Activated naive CD4-positive, alpha-beta T cell treated with anti-CD3 and anti-CD28 coated beads, Interleukin-2, amount 50 U/mL, for 24 hours (primary cell): ENCODE measurements around the gene SRPRB.

ENCODE experiments used
- H3K27ac Mint-ChIP-seq: one replicate; pipeline ENCODE4 v1.8.0; 2021; ENCODE audit warnings: mild to moderate bottlenecking, mixed read lengths
- H3K27me3 Mint-ChIP-seq: one replicate; pipeline ENCODE4 v1.8.0; 2021; ENCODE audit warnings: mixed read lengths
- H3K36me3 Mint-ChIP-seq: one replicate; pipeline ENCODE4 v1.8.0; 2021; ENCODE audit warnings: mixed read lengths
- H3K4me1 Mint-ChIP-seq: one replicate; pipeline ENCODE4 v1.8.0; 2021; ENCODE audit warnings: mixed read lengths
- H3K4me3 Mint-ChIP-seq: one replicate; pipeline ENCODE4 v1.8.0; 2021; ENCODE audit warnings: mild to moderate bottlenecking, mixed read lengths
- H3K9me3 Mint-ChIP-seq: one replicate; pipeline ENCODE4 v1.8.0; 2021; ENCODE audit warnings: mixed read lengths

SRPRB gene

DNA sequence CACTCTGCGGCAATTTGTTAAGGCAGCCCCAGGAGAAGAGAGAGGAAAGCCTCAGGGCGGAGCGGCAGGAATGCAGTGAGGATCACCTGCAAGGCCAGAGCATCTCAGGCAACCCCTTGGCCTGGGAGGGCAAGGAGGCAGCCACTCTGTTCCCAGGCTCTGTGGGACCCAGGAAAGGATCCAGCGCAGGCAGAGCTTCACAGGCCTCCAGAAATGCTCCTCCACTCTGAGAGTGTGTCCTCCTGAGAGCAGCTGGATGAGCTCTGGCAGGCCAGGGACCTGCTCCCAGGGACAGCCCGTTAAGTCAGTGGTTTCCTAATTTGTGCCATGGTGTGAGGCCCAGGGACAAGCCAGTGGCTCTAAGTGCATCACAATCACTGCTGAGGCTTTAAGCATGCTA lies 54.9 kb downstream of the SRPRB start:
- Mint-ChIP-seq H3K36me3 (no peaks in the 10 kb centered on the region), H3K27me3 (no peaks in the 10 kb centered on the region), H3K4me1 (no peaks in the 10 kb centered on the region), H3K27ac (no peak overlapping the region), H3K4me3 (no peak overlapping the region), H3K9me3 (no peaks in the 10 kb centered on the region)

DNA sequence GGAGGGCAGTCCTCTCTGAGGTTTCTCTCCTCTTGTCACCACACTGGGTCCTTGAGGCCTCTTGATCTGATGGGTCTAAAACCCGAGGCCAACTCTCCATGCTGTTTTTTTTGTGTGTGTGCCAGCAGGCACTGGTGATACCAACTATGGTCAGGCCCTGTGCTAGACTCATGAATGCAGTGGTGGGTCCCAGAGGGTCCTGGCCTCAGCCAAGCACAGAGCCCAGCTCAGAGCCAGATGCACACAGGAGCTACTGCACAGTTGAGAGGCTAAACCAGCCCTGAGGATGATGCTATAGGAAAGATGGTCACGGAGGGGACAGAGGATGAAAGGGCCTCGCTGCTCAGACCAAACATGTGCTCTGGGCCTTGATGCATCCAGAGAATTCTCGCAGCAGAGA lies 56.5 kb downstream of the SRPRB start:
- Mint-ChIP-seq H3K27ac (no peak overlapping the region), H3K9me3 (no peaks in the 10 kb centered on the region), H3K36me3 (no peaks in the 10 kb centered on the region)

DNA sequence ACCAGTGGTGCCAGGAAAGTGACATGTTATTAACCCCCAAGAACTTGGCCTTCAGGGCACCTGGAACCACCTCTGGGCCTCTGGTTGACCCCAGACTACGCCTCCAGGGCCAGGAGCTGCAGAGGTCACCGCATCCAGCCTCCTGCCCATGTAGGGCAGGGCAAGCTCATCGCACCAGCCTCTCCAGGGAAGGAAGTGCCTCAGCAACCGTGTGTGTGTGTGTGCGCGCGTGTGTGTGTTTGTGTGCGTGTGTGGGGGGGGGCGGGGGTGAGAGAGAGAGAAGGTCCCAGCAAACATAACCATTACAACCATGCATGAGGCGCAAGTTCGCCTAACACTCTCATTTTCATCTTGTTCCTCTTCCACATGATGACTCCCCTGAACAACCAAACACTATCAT lies 58.3 kb downstream of the SRPRB start:
- no peak overlapping the region for H3K27ac Mint-ChIP-seq
- H3K4me3 Mint-ChIP-seq, result no peak overlapping the region
- H3K27me3 Mint-ChIP-seq, result peaks cover 4% of the 10 kb centered on the region
- H3K4me1 Mint-ChIP-seq, result no peaks in the 10 kb centered on the region
- no peaks in the 10 kb centered on the region for H3K36me3 Mint-ChIP-seq
- no peaks in the 10 kb centered on the region for H3K9me3 Mint-ChIP-seq

More for the DNA sequence above, 56.5 kb downstream of the SRPRB start:
- H3K4me1 Mint-ChIP-seq, result no peaks in the 10 kb centered on the region
- H3K4me3 Mint-ChIP-seq, result no peak overlapping the region
- no peaks in the 10 kb centered on the region for H3K27me3 Mint-ChIP-seq

DNA sequence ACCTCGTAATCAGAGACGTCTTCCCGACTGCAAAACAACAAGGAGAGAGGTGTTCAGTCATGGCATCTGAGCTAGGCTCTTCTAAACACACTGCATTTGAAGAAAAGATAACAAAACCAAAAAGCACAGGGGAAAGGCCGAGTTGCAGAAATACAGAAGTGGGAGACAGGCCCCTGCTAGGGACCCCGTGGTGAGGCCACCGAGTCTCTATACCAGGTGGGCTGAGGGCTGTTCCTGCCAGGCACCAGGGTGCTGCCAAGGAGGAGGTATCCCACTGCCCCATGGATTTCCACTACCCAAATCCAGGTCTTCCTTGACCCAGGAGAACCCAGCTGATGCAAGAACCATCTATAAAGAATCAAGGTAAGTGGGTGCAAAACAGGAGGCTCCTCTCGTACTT lies 59.0 kb downstream of the SRPRB start:
- H3K27me3 Mint-ChIP-seq, result peaks cover 4% of the 10 kb centered on the region
- no peaks in the 10 kb centered on the region for H3K4me1 Mint-ChIP-seq
- no peaks in the 10 kb centered on the region for H3K9me3 Mint-ChIP-seq
- H3K4me3 Mint-ChIP-seq, result no peak overlapping the region
- H3K36me3 Mint-ChIP-seq, result no peaks in the 10 kb centered on the region
- no peak overlapping the region for H3K27ac Mint-ChIP-seq

DNA sequence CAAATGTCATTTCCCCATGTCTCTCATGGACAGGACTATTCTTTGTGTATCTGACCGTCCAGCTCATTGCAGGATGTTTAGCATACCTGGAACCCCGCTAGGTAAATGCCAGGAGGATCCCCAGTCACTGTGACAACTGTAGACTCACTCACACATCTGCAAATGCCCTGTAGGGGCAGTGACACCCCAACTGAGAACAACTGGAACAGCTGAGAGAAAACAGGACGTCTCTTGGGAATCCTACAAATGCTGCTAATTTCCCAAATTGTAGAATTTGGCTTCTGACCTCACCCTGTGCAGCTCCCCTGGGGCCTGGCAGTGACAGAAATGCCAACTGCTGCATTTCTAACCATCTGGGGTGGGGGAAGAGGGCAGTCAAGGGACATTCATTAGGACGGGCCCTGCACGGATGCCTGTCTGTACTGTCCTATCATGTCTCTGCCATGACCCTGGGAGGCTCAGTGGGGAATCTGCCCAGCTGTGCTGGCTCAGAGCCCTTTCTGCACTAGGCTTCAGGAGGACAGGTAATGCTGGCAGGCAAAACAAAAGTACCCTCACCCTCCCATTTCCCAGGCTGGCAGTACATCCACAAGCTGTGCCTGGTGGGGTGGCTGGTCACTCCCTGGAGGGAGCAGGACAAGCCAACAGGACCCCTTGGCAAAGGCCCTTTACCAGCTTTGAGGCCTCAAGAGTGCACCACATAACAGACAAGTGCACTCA lies 59.7 kb downstream of the SRPRB start:
- Mint-ChIP-seq H3K27ac (no peak overlapping the region), H3K4me3 (no peak overlapping the region), H3K9me3 (no peaks in the 10 kb centered on the region), H3K36me3 (no peaks in the 10 kb centered on the region), H3K27me3 (peaks cover 4% of the 10 kb centered on the region), H3K4me1 (no peaks in the 10 kb centered on the region)

DNA sequence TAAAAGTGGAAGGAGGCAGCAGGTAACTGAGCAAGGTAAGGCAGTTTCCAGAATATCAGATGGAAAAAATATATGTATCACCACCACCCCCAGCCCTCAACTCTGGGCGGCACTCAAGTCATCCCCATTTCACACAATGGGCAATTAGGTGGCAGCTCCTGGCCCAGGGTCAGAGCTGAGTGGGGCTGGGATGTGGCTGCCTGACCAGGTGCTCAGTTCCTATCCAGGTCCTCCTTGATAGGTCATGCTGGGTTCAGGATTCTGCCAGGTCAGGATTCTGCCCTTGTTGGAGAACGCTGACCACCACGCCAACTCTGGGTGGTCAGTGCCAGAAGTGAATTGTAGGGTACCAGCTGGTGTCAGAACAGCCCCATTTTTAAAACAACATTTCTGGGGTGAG lies 60.5 kb downstream of the SRPRB start:
- Mint-ChIP-seq H3K27ac (no peak overlapping the region), H3K9me3 (no peaks in the 10 kb centered on the region), H3K36me3 (no peaks in the 10 kb centered on the region), H3K4me1 (no peaks in the 10 kb centered on the region), H3K4me3 (no peak overlapping the region), H3K27me3 (peaks cover 4% of the 10 kb centered on the region)

DNA sequence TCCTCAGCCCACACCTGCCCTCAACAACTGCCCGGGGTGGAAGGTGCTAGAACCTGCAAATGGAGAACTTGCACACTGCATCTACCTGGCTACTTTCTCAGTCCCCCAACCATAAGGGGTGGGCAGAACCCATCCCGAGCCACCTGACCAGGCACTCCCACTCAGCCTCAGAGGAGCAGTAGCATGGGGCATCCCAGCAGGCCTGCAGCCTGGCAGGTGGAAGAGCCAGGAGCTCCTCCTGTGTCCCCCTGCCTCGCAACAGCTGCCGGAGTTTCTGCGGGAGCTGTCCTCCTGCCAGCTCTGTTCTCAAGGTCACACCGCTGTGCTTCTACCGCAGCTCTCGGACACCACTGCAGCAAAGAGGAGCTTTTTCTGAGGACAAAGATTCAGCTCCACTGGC lies 62.6 kb downstream of the SRPRB start:
- Mint-ChIP-seq H3K4me1 (no peaks in the 10 kb centered on the region), H3K9me3 (no peaks in the 10 kb centered on the region), H3K27ac (no peak overlapping the region)

DNA sequence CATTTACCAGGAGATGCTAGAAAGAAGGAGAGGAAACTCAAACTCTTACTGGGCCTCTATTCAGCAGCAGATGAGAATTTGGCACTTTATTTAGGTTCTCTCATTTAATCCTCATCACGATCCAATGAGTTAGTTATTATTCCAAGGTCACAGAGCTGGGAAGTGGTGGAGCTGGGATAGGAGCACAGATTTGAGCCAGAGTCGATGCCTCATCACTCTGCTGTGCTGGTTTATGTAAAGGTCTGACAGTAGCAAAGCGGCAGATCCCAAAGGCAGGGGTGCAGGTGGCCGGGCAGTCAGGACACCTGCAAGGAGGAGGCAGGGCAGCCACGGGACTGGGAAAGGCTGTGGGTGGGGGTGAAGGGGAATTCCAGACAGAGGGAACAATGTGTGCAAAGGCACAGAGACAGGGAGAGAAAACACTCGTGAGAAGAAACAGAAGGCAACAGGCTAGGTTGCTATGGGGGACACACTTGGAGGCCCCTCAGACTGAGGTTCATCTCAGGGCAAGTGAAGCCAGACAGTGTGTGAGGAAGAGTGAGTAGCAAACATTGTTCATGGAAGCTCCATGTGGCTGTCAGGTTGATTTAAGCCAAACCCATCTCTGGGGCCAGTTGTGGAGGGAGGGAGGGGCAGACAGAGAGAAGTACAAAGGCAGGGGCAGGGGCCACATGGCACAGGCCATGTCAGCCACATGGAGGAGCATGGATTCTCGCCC lies 63.3 kb downstream of the SRPRB start:
- Mint-ChIP-seq H3K4me3 (no peak overlapping the region), H3K36me3 (no peaks in the 10 kb centered on the region), H3K4me1 (no peaks in the 10 kb centered on the region), H3K27ac (no peak overlapping the region), H3K9me3 (no peaks in the 10 kb centered on the region), H3K27me3 (peaks cover 4% of the 10 kb centered on the region)

More for the DNA sequence above, 62.6 kb downstream of the SRPRB start:
- H3K36me3 Mint-ChIP-seq, result no peaks in the 10 kb centered on the region
- peaks cover 4% of the 10 kb centered on the region for H3K27me3 Mint-ChIP-seq
- H3K4me3 Mint-ChIP-seq, result no peak overlapping the region

DNA sequence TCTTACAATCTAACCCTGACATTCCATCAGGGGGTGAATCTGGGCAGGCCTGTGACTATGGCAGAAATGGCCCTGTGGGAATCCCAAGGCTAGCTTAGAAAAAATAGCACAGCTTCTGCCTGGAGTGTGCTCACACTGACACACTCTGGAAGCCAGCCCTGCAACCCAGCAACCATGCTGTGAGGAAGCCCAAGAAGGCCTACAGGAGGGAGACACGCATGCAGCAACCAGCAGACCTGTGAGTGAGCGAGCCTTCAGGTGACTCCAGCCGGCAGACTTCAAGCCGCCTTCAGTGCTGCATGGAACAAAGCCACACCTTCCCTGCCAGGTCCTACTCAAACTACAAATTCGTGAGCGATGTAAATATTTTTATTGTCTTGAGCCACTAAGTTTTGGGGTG lies 64.0 kb downstream of the SRPRB start:
- Mint-ChIP-seq H3K27me3 (peaks cover 4% of the 10 kb centered on the region), H3K4me3 (no peak overlapping the region), H3K4me1 (no peaks in the 10 kb centered on the region), H3K36me3 (no peaks in the 10 kb centered on the region), H3K27ac (no peak overlapping the region), H3K9me3 (no peaks in the 10 kb centered on the region)

DNA sequence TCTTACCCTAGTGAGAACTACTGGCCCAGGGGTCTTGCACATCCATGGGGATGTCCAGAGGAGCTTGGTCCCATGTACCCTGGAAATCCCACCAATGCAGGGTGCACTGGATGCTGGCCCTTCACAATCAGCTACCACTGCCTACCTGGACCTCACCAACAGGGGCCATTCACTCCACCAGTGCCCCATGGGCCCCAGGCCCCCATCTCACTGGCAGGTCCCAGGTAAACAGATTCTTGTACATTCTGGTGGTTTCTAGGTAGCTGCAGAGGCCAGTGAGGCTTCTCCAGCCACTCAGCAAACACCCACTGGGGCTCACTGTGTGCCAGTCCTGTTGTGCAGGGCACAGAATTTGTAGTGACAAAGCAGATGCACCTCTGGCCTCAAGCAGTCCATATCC lies 65.2 kb downstream of the SRPRB start:
- Mint-ChIP-seq H3K27ac (no peak overlapping the region), H3K27me3 (peaks cover 4% of the 10 kb centered on the region), H3K9me3 (no peaks in the 10 kb centered on the region), H3K4me1 (no peaks in the 10 kb centered on the region), H3K36me3 (no peaks in the 10 kb centered on the region), H3K4me3 (no peak overlapping the region)
